ENCODE data around the gene PC.

PC gene

DNA sequence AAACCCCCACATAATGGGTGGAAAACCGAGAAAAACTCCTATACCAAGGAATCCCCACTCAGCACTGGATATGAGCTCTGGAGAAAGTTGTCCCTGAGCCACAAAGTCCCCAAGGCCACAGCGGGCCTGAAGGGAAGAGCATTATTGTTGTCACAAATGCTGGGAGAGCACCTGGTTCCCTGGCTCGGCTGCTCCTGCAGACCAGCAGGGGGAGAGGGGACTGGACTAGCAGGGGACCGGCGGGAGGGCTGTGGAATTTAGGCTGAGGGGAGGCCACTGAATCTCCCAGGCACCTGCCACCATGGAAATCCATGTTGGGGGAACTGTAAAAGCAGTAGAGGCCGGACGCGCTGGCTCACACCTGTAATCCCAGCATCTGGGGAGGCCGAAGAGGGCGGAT is 7.0 kb downstream of the PC start:
- H3K27ac ChIP-seq (ENCODE audit: low read depth, low read length), result no peak overlapping the region
- no peaks in the 10 kb centered on the region for H3K27me3 ChIP-seq (ENCODE audit: control insufficient read depth, insufficient read depth, low read length)
- no peak overlapping the region for H3K4me3 ChIP-seq (ENCODE audit: low read depth, low read length)
- no peaks in the 10 kb centered on the region for H3K9me3 ChIP-seq (ENCODE audit: control insufficient read depth, insufficient read depth, low read depth, low read length)
- no peaks in the 10 kb centered on the region for H3K36me3 ChIP-seq (ENCODE audit: control insufficient read depth, insufficient read depth, low read length)
- H3K9ac ChIP-seq (ENCODE audit: low read length), result peak overlapping the region; percentile 12
- peaks cover 20% of the 10 kb centered on the region for H3K4me1 ChIP-seq (ENCODE audit: control insufficient read depth, insufficient read depth, low read length)

DNA sequence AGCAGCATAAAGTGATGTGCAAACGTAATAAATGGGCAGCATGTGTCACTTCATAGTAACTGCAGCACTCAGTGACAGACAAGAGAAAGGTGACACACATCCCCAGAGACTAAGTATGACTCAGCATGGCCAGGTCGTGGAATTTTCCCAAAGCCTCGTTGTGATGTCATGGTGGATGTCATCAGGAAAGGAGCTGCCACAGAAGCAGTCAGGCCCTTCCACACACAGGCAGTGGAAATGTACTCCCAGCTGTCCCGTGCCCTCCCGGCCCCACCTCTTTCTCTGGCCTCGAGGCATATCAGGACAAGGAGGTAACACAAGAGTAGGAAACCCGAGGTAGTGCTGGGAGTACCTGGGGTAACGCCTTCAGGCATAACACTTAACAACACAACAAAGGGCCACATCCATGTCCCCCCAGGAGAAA is 8.1 kb downstream of the PC start:
- H3K36me3 ChIP-seq (ENCODE audit: control insufficient read depth, insufficient read depth, low read length), result no peaks in the 10 kb centered on the region
- no peak overlapping the region for H3K27ac ChIP-seq (ENCODE audit: low read depth, low read length)
- H3K9me3 ChIP-seq (ENCODE audit: control insufficient read depth, insufficient read depth, low read depth, low read length), result no peaks in the 10 kb centered on the region
- H3K27me3 ChIP-seq (ENCODE audit: control insufficient read depth, insufficient read depth, low read length), result no peaks in the 10 kb centered on the region
- peak overlapping the region; percentile 12 for H3K9ac ChIP-seq (ENCODE audit: low read length)
- H3K4me3 ChIP-seq (ENCODE audit: low read depth, low read length), result no peak overlapping the region
- peaks cover 20% of the 10 kb centered on the region for H3K4me1 ChIP-seq (ENCODE audit: control insufficient read depth, insufficient read depth, low read length)

DNA sequence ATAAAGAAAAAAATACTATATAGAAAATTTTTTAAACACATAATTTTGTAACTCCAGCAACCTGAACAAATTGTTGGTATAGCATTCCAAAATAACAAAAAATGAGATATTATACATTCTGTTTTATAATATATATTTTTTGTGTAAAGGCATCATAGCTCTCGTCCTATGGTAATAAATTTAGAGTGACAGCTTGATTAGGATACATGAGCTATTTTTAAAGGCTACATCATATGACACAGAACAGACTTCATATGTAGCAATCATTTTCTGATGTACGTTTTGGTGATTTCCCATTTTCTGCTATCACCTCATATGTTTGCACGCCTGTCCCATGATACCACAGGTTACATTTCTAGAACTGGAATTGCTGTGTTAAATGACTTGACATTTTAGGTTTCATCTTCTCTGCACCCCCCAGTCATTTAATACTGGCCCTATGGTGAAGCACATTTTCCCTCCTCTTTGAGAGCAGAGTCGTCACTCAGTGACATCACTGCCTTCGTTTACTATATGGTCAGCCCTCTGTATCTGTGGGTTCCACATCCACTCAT is 19.5 kb downstream of the PC start:
- peaks cover 3% of the 10 kb centered on the region; the same call in 1 of the 2 replicates for H3K36me3 ChIP-seq (ENCODE audit: control insufficient read depth, insufficient read depth, low read length)
- peaks cover 2% of the 10 kb centered on the region for H3K4me1 ChIP-seq (ENCODE audit: control insufficient read depth, insufficient read depth, low read length)
- H3K27me3 ChIP-seq (ENCODE audit: control insufficient read depth, insufficient read depth, low read length), result no peaks in the 10 kb centered on the region
- H3K9me3 ChIP-seq (ENCODE audit: control insufficient read depth, insufficient read depth, low read depth, low read length), result 0 out of 2 replicates have a peak, but pooled peaks cover 2% of the 10 kb centered on the region
- H3K4me3 ChIP-seq (ENCODE audit: low read depth, low read length), result no peak overlapping the region
- no peak overlapping the region for H3K9ac ChIP-seq (ENCODE audit: low read length)
- H3K27ac ChIP-seq (ENCODE audit: low read depth, low read length), result no peak overlapping the region

DNA sequence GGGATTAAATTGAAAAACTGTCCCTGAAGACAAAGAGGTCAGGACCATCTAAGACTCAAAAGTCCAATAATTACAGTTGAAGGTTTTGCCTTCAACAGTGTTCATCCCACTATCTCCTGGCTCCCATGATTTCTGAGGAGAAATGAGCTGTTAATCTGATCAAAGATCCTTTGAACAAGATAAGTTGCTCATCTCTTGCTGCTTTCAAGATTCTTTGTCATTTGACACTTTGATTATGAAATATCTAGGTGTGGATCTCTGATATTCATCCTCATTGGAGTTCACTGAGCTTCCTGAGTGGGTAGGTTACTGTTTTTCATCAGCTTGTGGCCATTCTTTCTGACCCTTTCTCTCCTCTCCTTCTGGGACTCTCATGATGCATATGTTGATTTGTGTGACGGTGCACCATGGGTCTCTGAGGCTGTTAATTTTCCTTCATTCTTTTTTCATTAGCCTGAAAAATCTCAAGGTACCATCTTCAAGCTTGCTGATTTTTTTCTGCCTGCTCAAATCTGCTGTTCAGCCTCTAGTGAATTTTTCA is 20.9 kb downstream of the PC start:
- H3K27me3 ChIP-seq (ENCODE audit: control insufficient read depth, insufficient read depth, low read length), result no peaks in the 10 kb centered on the region
- H3K9ac ChIP-seq (ENCODE audit: low read length), result no peak overlapping the region
- peaks cover 10% of the 10 kb centered on the region for H3K4me1 ChIP-seq (ENCODE audit: control insufficient read depth, insufficient read depth, low read length)

DNA sequence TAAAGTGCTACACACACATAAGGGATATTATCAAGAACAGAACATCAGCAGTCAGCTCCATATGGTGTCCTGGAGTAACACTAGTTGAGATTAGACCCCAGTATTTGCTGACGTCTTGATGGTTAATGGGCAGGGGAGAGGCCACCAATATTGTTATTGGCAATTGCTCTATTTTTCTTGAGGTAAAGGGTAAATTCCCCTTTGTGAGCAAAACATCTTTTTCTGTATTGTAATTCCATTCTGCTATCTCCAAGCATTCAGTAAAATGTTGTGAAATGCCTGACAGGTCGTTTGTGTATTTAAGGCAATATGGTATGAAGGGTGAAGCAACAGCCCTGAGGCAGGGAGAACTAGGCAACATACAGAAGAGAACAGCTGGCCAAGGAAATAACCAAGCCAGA is 21.9 kb downstream of the PC start:
- Histone ChIP-seq H3K36me3 (ENCODE audit: control insufficient read depth, insufficient read depth, low read length) (no peaks in the 10 kb centered on the region), H3K27me3 (ENCODE audit: control insufficient read depth, insufficient read depth, low read length) (no peaks in the 10 kb centered on the region), H3K9me3 (ENCODE audit: control insufficient read depth, insufficient read depth, low read depth, low read length) (0 out of 2 replicates have a peak, but pooled peaks cover 2% of the 10 kb centered on the region), H3K9ac (ENCODE audit: low read length) (no peak overlapping the region), H3K4me3 (ENCODE audit: low read depth, low read length) (no peak overlapping the region), H3K4me1 (ENCODE audit: control insufficient read depth, insufficient read depth, low read length) (peaks cover 12% of the 10 kb centered on the region), H3K27ac (ENCODE audit: low read depth, low read length) (no peak overlapping the region)

More for the DNA sequence above, 20.9 kb downstream of the PC start:
- H3K9me3 ChIP-seq (ENCODE audit: control insufficient read depth, insufficient read depth, low read depth, low read length), result 0 out of 2 replicates have a peak, but pooled peaks cover 2% of the 10 kb centered on the region
- no peak overlapping the region for H3K4me3 ChIP-seq (ENCODE audit: low read depth, low read length)
- H3K27ac ChIP-seq (ENCODE audit: low read depth, low read length), result no peak overlapping the region
- peaks cover under 1% of the 10 kb centered on the region; the same call in 1 of the 2 replicates for H3K36me3 ChIP-seq (ENCODE audit: control insufficient read depth, insufficient read depth, low read length)

DNA sequence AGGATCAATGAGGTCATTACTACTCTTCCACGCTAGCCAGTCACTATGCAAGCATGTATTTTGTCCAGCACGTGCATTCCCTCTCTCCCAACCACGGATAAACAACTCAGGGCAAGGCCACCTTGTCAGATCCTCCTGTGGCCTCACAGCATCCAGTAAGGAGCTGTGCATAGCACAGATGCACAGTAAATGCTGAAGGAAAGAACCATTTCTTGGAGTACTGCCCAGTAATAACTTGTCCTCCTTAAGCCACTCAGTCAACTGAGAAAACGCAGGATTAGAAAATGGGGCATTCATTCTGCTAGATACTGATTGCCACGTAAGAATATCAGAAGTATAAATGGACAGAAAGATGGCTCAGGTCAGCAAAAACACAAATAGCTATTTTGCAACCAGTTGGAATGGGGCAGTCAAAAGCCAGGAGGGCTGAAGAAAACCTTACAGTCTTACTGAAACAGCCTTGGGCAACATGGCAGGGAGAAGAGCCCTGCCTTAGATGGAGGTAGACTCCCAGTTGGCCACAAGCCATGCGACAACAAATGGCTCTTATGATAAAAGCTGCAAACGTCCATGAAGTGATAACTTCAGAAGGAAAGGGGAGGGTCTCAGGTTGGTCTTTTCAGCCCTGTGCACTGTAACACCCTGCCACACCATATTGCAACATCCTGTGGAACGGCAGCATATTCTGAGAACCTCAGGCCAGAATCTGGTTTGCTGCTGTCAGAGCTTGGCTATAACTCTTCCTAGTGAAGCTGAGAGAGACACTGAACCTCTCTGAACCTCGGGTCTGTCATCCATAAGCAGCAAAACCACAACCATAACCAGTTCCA is 23.0 kb downstream of the PC start:
- Histone ChIP-seq H3K27ac (ENCODE audit: low read depth, low read length) (no peak overlapping the region), H3K4me1 (ENCODE audit: control insufficient read depth, insufficient read depth, low read length) (peaks cover 12% of the 10 kb centered on the region)

DNA sequence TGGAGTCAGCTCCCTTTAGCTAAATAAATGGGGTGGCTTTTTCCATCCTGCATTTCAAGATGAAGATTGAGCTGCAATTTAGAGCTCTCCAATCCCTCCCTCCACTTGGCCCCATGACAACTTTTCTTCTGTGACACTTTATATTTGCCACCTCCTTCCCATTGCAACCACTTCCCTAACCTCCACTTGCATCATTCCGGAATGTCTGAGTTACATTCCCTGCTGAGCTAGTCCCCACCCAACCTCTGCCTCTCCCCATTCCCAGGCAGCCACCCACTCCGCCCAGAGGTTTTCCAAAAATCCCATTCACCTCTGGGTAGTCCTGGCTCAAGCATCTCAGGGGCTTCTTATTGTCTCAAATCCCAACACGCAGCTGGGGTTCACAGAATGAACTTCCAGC is 24.7 kb downstream of the PC start:
- Histone ChIP-seq H3K9ac (ENCODE audit: low read length) (no peak overlapping the region), H3K27me3 (ENCODE audit: control insufficient read depth, insufficient read depth, low read length) (no peaks in the 10 kb centered on the region), H3K36me3 (ENCODE audit: control insufficient read depth, insufficient read depth, low read length) (no peaks in the 10 kb centered on the region), H3K4me3 (ENCODE audit: low read depth, low read length) (no peak overlapping the region), H3K9me3 (ENCODE audit: control insufficient read depth, insufficient read depth, low read depth, low read length) (0 out of 2 replicates have a peak, but pooled peaks cover 2% of the 10 kb centered on the region), H3K27ac (ENCODE audit: low read depth, low read length) (no peak overlapping the region), H3K4me1 (ENCODE audit: control insufficient read depth, insufficient read depth, low read length) (peaks cover 12% of the 10 kb centered on the region)

More for the DNA sequence above, 23.0 kb downstream of the PC start:
- no peak overlapping the region for H3K9ac ChIP-seq (ENCODE audit: low read length)
- H3K27me3 ChIP-seq (ENCODE audit: control insufficient read depth, insufficient read depth, low read length), result no peaks in the 10 kb centered on the region
- no peak overlapping the region for H3K4me3 ChIP-seq (ENCODE audit: low read depth, low read length)
- H3K9me3 ChIP-seq (ENCODE audit: control insufficient read depth, insufficient read depth, low read depth, low read length), result 0 out of 2 replicates have a peak, but pooled peaks cover 2% of the 10 kb centered on the region
- no peaks in the 10 kb centered on the region for H3K36me3 ChIP-seq (ENCODE audit: control insufficient read depth, insufficient read depth, low read length)

DNA sequence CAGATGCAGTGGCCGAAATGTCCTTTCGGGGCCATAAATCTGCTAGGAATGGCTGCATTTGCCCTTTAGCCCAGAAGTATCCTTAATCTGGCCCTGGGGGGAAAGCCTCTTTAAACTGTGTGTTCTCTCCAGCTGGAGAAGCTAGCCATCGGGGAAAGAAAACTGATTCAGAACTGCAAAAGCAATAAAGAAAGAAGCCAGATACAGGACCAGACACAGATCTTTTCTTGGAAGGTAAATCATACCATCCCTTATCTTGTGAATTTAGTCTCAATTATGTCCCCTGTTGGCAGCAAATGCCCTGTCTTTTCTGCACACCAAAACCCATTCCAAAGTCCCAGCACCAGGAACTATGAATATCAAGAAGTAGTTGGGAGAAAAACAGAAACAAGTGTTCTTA is 25.6 kb downstream of the PC start:
- Histone ChIP-seq H3K27me3 (ENCODE audit: control insufficient read depth, insufficient read depth, low read length) (no peaks in the 10 kb centered on the region), H3K9me3 (ENCODE audit: control insufficient read depth, insufficient read depth, low read depth, low read length) (0 out of 2 replicates have a peak, but pooled peaks cover 2% of the 10 kb centered on the region), H3K4me1 (ENCODE audit: control insufficient read depth, insufficient read depth, low read length) (peaks cover 12% of the 10 kb centered on the region)

DNA sequence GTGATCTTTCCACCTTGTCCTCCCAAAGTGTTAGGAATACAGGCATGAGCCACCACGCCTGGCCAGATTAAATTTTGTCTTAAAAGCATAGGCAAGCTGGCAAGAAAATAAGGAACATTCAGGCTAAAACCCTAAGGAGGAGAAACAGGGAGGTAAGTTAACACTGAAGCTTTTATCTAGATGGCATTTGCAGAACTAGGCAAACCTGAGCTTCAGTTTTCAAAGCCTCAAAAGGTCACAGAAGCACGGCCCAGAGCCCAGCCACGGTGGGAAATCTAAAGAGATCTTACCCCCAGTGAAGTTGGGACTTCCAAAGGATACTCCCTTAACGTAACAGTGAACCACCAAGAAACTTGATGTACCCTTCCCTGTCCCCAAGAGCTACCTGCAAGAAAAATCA is 28.4 kb downstream of the PC start:
- Histone ChIP-seq H3K9me3 (ENCODE audit: control insufficient read depth, insufficient read depth, low read depth, low read length) (no peaks in the 10 kb centered on the region), H3K27me3 (ENCODE audit: control insufficient read depth, insufficient read depth, low read length) (no peaks in the 10 kb centered on the region), H3K4me3 (ENCODE audit: low read depth, low read length) (no peak overlapping the region), H3K9ac (ENCODE audit: low read length) (no peak overlapping the region), H3K36me3 (ENCODE audit: control insufficient read depth, insufficient read depth, low read length) (no peaks in the 10 kb centered on the region), H3K4me1 (ENCODE audit: control insufficient read depth, insufficient read depth, low read length) (peaks cover 12% of the 10 kb centered on the region), H3K27ac (ENCODE audit: low read depth, low read length) (no peak overlapping the region)

More for the DNA sequence above, 25.6 kb downstream of the PC start:
- Histone ChIP-seq H3K36me3 (ENCODE audit: control insufficient read depth, insufficient read depth, low read length) (no peaks in the 10 kb centered on the region), H3K4me3 (ENCODE audit: low read depth, low read length) (no peak overlapping the region), H3K27ac (ENCODE audit: low read depth, low read length) (no peak overlapping the region), H3K9ac (ENCODE audit: low read length) (no peak overlapping the region)

DNA sequence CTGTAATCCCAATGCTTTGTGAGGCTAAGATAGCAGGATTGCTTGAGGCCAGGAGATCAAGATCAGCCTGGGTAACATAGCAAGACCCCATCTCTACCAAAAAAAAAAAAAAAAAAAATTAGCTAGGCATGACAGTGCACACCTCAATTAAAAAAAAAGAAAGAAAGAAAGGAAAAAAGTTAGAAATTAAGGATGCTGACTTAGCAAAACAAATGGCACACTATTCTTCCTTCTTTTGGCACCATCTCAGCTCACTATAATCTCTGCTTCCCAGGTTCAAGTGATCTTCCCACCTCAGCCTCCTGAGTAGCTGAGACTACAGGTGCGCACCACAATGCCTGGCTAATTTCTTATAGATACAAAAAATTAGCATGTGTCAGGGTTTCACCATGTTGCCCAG is 33.9 kb downstream of the PC start:
- Histone ChIP-seq H3K4me3 (ENCODE audit: low read depth, low read length) (no peak overlapping the region), H3K27me3 (ENCODE audit: control insufficient read depth, insufficient read depth, low read length) (no peaks in the 10 kb centered on the region), H3K4me1 (ENCODE audit: control insufficient read depth, insufficient read depth, low read length) (peaks cover 20% of the 10 kb centered on the region), H3K9ac (ENCODE audit: low read length) (no peak overlapping the region), H3K9me3 (ENCODE audit: control insufficient read depth, insufficient read depth, low read depth, low read length) (peaks cover 3% of the 10 kb centered on the region), H3K36me3 (ENCODE audit: control insufficient read depth, insufficient read depth, low read length) (no peaks in the 10 kb centered on the region), H3K27ac (ENCODE audit: low read depth, low read length) (no peak overlapping the region)

DNA sequence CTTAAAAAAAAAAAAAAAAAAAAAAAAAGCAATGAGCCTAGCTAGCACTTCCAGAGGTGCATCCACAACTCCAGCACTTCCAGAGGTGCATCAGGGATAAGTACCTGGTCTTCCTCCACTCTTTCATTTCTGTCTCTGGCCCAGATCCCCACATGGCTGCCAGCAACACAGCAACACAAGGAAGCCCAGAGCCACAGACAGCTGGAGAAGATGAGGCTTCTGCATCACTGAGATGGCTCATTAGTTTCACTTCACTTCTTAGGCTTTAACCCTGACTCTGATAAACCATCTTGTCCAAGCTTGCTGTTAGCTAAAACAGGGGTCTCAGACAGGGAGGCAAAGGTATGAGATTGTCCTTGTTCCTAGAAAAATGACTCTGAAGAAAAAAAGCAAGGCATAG is 35.6 kb downstream of the PC start:
- Histone ChIP-seq H3K36me3 (ENCODE audit: control insufficient read depth, insufficient read depth, low read length) (no peaks in the 10 kb centered on the region), H3K9me3 (ENCODE audit: control insufficient read depth, insufficient read depth, low read depth, low read length) (peaks cover 3% of the 10 kb centered on the region), H3K4me1 (ENCODE audit: control insufficient read depth, insufficient read depth, low read length) (peaks cover 20% of the 10 kb centered on the region), H3K9ac (ENCODE audit: low read length) (no peak overlapping the region), H3K4me3 (ENCODE audit: low read depth, low read length) (no peak overlapping the region), H3K27me3 (ENCODE audit: control insufficient read depth, insufficient read depth, low read length) (no peaks in the 10 kb centered on the region), H3K27ac (ENCODE audit: low read depth, low read length) (no peak overlapping the region)

Data from HUES6 (cell line).